ENCODE data around the gene MGAT5B. TPM values are rescaled to one million over a fixed set of nuclear protein-coding genes. Genes with fewer than 3 reads are reported as not detected.
"Not testable (repeated sequence)": the region's sequence is repeated elsewhere in the genome, so short reads cannot be mapped to it uniquely, and the experiment has no call there.

Gene MGAT5B
- total RNA-seq, 3 donors from 2014 or later, result 0.18 to 0.41 (median 0.21) TPM

DNA sequence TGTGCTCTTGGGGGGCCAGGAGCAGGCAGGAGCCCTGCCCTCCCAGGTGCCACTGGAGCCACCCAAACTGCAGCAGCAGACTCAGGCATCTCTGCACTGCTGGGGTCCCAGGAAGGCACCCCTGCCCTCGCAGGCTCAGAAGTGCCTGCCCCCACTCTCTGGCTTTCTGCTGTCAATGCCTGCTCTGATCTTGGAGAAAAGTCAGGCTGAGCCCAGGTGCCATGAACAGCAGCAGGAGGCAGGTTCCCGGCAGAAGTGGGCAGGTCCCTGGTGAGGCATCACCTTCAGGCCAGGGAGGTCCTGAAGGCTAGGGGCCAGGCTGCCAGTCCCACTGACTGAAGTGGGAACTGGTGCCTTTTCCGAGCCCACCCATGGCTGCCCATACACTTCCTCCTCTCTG is 106.5 kb downstream of the MGAT5B start:
- Mint-ChIP-seq H3K27me3 (ENCODE audit: low read depth) (peaks cover 4% of the 10 kb centered on the region), H3K4me1 (ENCODE audit: low read depth) (peaks cover 7% of the 10 kb centered on the region), H3K4me3 (no peak overlapping the region), H3K36me3 (ENCODE audit: insufficient read depth) (no peaks in the 10 kb centered on the region), H3K9me3 (peaks cover 16% of the 10 kb centered on the region)
- ATAC-seq (no peak), DNase-seq (no peak)

DNA sequence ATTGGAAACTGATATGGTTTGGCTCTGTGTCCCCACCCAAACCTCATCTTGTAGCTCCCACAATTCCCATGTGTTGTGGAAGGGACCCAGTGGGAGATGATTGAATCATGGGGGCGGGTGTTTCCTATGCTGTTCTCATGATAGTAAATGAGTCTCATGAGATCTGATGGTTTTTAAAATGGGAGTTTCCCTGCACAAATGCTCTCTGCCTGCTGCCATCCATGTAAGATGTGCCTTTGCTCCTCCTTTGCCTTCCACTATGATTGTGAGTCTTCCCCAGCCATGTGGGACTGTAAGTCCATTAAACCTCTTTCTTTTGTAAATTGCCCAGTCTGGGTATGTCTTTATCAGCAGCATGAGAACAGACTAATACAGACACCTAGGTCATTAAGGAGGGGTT is 109.8 kb downstream of the MGAT5B start:
- not testable (repeated sequence) for H3K36me3 Mint-ChIP-seq (ENCODE audit: insufficient read depth); H3K4me3 Mint-ChIP-seq; ATAC-seq; H3K27me3 Mint-ChIP-seq (ENCODE audit: low read depth); DNase-seq
- H3K9me3 Mint-ChIP-seq, result peaks cover 16% of the 10 kb centered on the region
- H3K4me1 Mint-ChIP-seq (ENCODE audit: low read depth), result peaks cover 17% of the 10 kb centered on the region

GRCh38 chr17:76981545-76982295 is 113.5 kb downstream of the MGAT5B start:
- H3K36me3 Mint-ChIP-seq (ENCODE audit: insufficient read depth), result no peaks in the 10 kb centered on the region
- H3K4me3 Mint-ChIP-seq, result no peak overlapping the region
- peaks cover 8% of the 10 kb centered on the region for H3K9me3 Mint-ChIP-seq
- no peaks in the 10 kb centered on the region for H3K27me3 Mint-ChIP-seq (ENCODE audit: low read depth)
- H3K4me1 Mint-ChIP-seq (ENCODE audit: low read depth), result peaks cover 21% of the 10 kb centered on the region
- DNase-seq (no peak), ATAC-seq (no peak)

DNA sequence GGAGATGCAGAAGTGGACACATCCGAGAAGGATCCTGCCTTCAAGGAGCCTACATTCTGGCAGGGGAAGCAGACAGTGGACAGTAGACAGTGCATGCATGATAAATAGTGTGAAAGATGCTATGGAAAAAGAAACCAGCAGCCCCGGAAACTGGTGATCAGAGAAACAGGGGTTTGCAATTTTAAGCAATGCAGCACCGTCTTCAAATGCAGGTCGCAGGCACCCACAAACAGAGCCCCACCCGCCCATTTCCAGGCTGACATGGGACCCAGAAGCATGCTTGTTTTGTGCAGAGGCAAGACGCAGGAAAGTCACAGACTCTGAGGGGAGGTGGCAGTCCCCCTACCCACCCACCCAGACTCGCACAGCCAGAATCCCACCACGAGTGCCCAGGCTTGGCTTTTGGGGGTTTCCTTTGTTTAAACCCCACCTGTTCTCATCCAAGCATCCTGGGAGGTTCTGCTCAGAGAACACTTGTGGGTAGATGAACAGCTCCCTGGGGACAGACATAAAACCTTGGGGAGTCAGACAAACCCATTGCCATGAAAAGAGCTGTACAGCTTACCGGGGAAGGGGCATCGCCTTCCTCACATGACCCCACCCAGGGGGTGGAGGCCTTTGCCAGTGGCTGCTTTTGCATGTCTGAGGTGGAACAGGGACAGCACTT is 114.3 kb downstream of the MGAT5B start:
- peaks cover 8% of the 10 kb centered on the region for H3K9me3 Mint-ChIP-seq
- ATAC-seq, result peak; percentile 14 to 37
- no peak overlapping the region for H3K4me3 Mint-ChIP-seq
- DNase-seq, result no peak
- H3K27me3 Mint-ChIP-seq (ENCODE audit: low read depth), result no peaks in the 10 kb centered on the region
- H3K36me3 Mint-ChIP-seq (ENCODE audit: insufficient read depth), result no peaks in the 10 kb centered on the region
- H3K4me1 Mint-ChIP-seq (ENCODE audit: low read depth), result peaks cover 21% of the 10 kb centered on the region

DNA sequence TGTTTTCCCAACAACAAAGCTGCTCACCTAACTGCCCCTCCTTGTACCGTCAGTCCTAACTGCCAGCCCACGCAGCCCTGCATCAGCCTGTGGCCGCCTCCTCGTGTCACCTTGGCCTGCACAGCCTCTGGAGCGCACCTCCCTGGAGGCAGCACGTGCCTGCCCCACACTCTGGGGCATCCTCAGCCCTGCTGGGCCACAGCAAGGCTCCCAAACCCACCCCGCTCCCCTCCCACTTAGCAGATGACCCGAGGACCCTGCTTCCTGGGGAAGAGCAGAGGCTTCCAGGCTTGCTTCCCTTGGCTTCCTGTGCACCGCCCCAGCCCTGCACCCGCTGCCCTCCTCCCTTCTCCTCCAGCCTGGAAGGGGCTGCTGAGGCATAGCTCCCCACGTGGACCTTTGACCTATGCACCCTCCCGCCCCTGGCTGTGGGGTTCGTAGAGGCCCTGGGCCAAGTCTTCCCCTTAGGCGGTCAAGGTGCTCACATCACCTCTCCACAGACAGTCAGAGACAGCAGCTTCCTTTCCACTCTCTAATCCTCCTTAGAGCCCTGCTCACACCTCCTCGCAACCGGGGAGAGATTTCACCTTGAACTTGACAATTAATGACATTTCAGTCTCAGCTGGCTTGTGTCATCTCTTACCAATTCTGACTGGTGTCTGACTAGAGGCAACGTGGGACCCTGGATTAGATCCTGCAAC is 115.0 kb downstream of the MGAT5B start:
- ATAC-seq (peak in 1 of 2 donors; percentile 46), DNase-seq (no peak)
- Mint-ChIP-seq H3K4me1 (ENCODE audit: low read depth) (peaks cover 21% of the 10 kb centered on the region), H3K9me3 (peaks cover 5% of the 10 kb centered on the region), H3K36me3 (ENCODE audit: insufficient read depth) (no peaks in the 10 kb centered on the region), H3K27me3 (ENCODE audit: low read depth) (no peaks in the 10 kb centered on the region), H3K4me3 (no peak overlapping the region)

- peaks cover 20% of the 10 kb centered on the region for H3K4me1 Mint-ChIP-seq (ENCODE audit: low read depth)
- no peak for DNase-seq
- no peak overlapping the region for H3K4me3 Mint-ChIP-seq
- H3K27me3 Mint-ChIP-seq (ENCODE audit: low read depth), result no peaks in the 10 kb centered on the region
- H3K9me3 Mint-ChIP-seq, result no peaks in the 10 kb centered on the region
- H3K36me3 Mint-ChIP-seq (ENCODE audit: insufficient read depth), result no peaks in the 10 kb centered on the region
- no peak for ATAC-seq
Measured at GRCh38 chr17:76986365-76986764, 118.2 kb downstream of the MGAT5B start.

DNA sequence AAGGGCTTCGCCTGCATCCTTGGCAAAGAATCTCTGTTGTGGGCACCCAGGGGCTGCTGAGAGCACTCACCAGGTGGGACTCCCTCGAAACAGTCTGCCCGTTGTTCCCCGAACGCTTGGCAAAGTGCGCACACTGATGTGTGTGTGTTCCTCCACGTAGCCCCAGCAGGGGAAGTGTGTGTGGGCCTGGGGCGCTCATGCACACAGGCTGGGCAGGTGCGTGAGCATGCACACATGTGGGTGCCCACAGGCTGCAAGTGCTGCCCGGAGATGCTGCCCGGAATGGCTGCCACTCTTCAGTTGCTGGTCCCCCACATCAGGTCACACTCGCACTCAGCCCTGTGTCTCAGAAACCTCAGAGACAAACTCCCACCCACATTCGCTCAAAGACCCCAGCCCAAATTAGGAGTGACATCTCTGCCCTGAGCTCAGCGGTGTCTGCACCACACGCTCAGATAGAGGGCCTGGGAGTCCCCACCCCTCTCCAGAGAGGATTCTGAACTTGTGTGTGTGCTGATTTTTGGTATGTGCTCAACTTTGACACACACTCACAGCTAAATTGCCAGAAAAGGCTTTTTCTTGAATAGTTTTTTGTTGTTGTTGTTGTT is 119.4 kb downstream of the MGAT5B start:
- H3K27me3 Mint-ChIP-seq (ENCODE audit: low read depth), result no peaks in the 10 kb centered on the region
- no peaks in the 10 kb centered on the region for H3K9me3 Mint-ChIP-seq
- DNase-seq (no peak), ATAC-seq (no peak)
- peaks cover 9% of the 10 kb centered on the region for H3K4me1 Mint-ChIP-seq (ENCODE audit: low read depth)
- H3K36me3 Mint-ChIP-seq (ENCODE audit: insufficient read depth), result no peaks in the 10 kb centered on the region
- no peak overlapping the region for H3K4me3 Mint-ChIP-seq

GRCh38 chr17:76988796-76989195 is 120.6 kb downstream of the MGAT5B start:
- no peaks in the 10 kb centered on the region for H3K9me3 Mint-ChIP-seq
- no peak overlapping the region for H3K4me3 Mint-ChIP-seq
- DNase-seq, result no peak
- no peaks in the 10 kb centered on the region for H3K27me3 Mint-ChIP-seq (ENCODE audit: low read depth)
- H3K36me3 Mint-ChIP-seq (ENCODE audit: insufficient read depth), result no peaks in the 10 kb centered on the region
- ATAC-seq, result no peak
- peaks cover 2% of the 10 kb centered on the region for H3K4me1 Mint-ChIP-seq (ENCODE audit: low read depth)

DNA sequence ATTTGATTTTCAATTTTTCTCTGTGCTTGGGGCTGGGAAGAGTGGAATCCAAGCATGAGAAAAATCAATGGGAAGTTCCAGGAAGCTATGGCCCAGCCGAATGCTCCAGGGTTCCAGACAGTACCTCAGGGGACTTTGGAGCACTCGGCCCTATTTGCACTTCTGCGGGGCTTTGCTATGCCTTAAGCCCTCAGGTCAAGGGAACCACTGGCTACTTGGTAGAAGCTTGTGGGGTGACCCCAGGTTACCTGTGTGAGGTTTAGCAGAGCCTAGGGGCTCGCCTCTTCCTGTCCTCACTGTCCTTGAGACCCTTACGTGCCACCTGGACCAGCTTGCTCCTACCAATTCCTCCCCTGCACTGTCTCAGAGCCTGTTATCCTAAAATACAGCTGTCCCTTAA is 121.3 kb downstream of the MGAT5B start:
- Mint-ChIP-seq H3K4me1 (ENCODE audit: low read depth) (peaks cover 9% of the 10 kb centered on the region), H3K4me3 (no peak overlapping the region), H3K36me3 (ENCODE audit: insufficient read depth) (no peaks in the 10 kb centered on the region), H3K27me3 (ENCODE audit: low read depth) (no peaks in the 10 kb centered on the region), H3K9me3 (no peaks in the 10 kb centered on the region)
- ATAC-seq, result no peak
- DNase-seq, result no peak

- ATAC-seq, result no peak
- H3K4me1 Mint-ChIP-seq (ENCODE audit: low read depth), result peaks cover 32% of the 10 kb centered on the region
- no peak overlapping the region for H3K4me3 Mint-ChIP-seq
- DNase-seq, result no peak
- H3K36me3 Mint-ChIP-seq (ENCODE audit: insufficient read depth), result no peaks in the 10 kb centered on the region
- no peaks in the 10 kb centered on the region for H3K9me3 Mint-ChIP-seq
- no peaks in the 10 kb centered on the region for H3K27me3 Mint-ChIP-seq (ENCODE audit: low read depth)
Measured at GRCh38 chr17:76992891-76993290, 124.7 kb downstream of the MGAT5B start.

DNA sequence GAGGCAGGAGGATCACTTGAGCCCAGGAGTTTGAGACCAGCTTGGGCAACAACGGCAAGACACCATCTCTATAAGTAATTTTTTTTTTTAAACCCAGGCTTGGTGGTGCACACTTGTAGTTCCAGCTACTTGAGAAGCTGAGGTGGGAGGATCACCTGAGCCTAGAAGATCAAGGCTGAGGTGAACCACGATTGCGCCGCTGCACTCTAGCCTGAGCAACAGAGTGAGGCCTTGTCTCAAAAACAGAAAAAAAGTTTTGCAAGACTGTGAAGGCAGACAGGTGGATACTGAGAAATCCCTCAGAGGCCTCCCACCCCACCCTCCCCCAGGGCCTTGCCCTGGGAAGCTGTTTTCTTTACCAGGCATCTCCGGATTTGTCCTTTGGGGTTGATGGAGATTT is 125.4 kb downstream of the MGAT5B start:
- ATAC-seq (no peak), DNase-seq (no peak)
- no peaks in the 10 kb centered on the region for H3K27me3 Mint-ChIP-seq (ENCODE audit: low read depth)
- H3K4me3 Mint-ChIP-seq, result no peak overlapping the region
- H3K4me1 Mint-ChIP-seq (ENCODE audit: low read depth), result peaks cover 40% of the 10 kb centered on the region
- H3K9me3 Mint-ChIP-seq, result no peaks in the 10 kb centered on the region
- H3K36me3 Mint-ChIP-seq (ENCODE audit: insufficient read depth), result no peaks in the 10 kb centered on the region

DNA sequence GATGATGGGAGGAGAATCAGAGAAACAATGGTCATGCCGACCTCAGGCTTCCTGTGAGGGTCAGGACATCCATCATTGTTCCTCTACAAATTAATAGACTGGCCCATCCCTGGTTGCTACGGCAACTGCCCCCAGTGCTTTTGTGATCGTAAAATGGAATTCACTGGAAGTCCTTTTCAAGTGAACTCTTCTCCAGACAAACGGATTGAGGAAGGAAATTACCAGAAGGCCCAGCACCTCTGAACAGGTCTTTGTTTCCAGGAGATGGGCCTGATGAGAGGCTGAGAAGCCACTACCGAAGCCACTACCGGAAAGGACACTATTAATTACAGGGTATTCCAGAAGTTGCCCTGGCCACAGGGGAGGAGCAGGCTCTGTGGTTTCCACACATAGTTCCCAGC is 126.0 kb downstream of the MGAT5B start:
- H3K36me3 Mint-ChIP-seq (ENCODE audit: insufficient read depth), result no peaks in the 10 kb centered on the region
- peaks cover 45% of the 10 kb centered on the region for H3K4me1 Mint-ChIP-seq (ENCODE audit: low read depth)
- no peaks in the 10 kb centered on the region for H3K9me3 Mint-ChIP-seq
- ATAC-seq (no peak), DNase-seq (no peak)
- H3K27me3 Mint-ChIP-seq (ENCODE audit: low read depth), result no peaks in the 10 kb centered on the region
- H3K4me3 Mint-ChIP-seq, result no peak overlapping the region

- peaks cover 51% of the 10 kb centered on the region for H3K4me1 Mint-ChIP-seq (ENCODE audit: low read depth)
- no peak overlapping the region for H3K4me3 Mint-ChIP-seq
- H3K36me3 Mint-ChIP-seq (ENCODE audit: insufficient read depth), result no peaks in the 10 kb centered on the region
- H3K9me3 Mint-ChIP-seq, result no peaks in the 10 kb centered on the region
- DNase-seq (no peak), ATAC-seq (no peak)
- H3K27me3 Mint-ChIP-seq (ENCODE audit: low read depth), result no peaks in the 10 kb centered on the region
Measured at GRCh38 chr17:76995387-76996105, 127.3 kb downstream of the MGAT5B start.

Measured in activated T-cell treated with anti-CD3 and anti-CD28 coated beads, Interleukin-2, amount 50 U/mL, for 4 hours (primary cell).